ELF-1 (cell line): ENCODE results near the gene USP10.

Experiments
- DNase-seq: peaks from one replicate; pipeline ENCODE4 v3.0.0-alpha.2; 2016; ENCODE audit warnings: low read depth, low spot score

Gene USP10

GRCh38 chr16:84749815-84750214, 50.0 kb downstream of the USP10 start:
- peak; percentile 42 for DNase-seq

- DNase-seq = no peak
These were observed 50.8 kb downstream of the USP10 start for GRCh38 chr16:84750575-84750974.

GRCh38 chr16:84751241-84751640, 51.4 kb downstream of the USP10 start:
- DNase-seq = no peak

GRCh38 chr16:84751947-84752346, 52.1 kb downstream of the USP10 start:
- DNase-seq = no peak

- DNase-seq = no peak
These were observed 52.8 kb downstream of the USP10 start for GRCh38 chr16:84752600-84752999.

GRCh38 chr16:84753412-84754326, 53.9 kb downstream of the USP10 start:
- no peak for DNase-seq

GRCh38 chr16:84754353-84754856, 54.6 kb downstream of the USP10 start:
- peak; percentile 95 for DNase-seq

GRCh38 chr16:84754956-84755672, 55.3 kb downstream of the USP10 start:
- no peak for DNase-seq

- DNase-seq = no peak
These were observed 57.0 kb downstream of the USP10 start for GRCh38 chr16:84756830-84757229.

- no peak for DNase-seq
These were observed 58.8 kb downstream of the USP10 start for GRCh38 chr16:84758627-84759026.

- no peak for DNase-seq
These were observed 59.3 kb downstream of the USP10 start for GRCh38 chr16:84759061-84759460.

- DNase-seq = no peak
These were observed 60.1 kb downstream of the USP10 start for GRCh38 chr16:84759906-84760305.

- DNase-seq = no peak
These were observed 61.9 kb downstream of the USP10 start for GRCh38 chr16:84761448-84762368.

GRCh38 chr16:84763164-84763563, 63.4 kb downstream of the USP10 start:
- no peak for DNase-seq

GRCh38 chr16:84763629-84764028, 63.8 kb downstream of the USP10 start:
- DNase-seq = no peak

GRCh38 chr16:84764970-84765369, 65.2 kb downstream of the USP10 start:
- DNase-seq = no peak

- no peak for DNase-seq
These were observed 66.1 kb downstream of the USP10 start for GRCh38 chr16:84765616-84766580.

- DNase-seq = no peak
These were observed 67.4 kb downstream of the USP10 start for GRCh38 chr16:84766978-84767773.

GRCh38 chr16:84768061-84768807, 68.4 kb downstream of the USP10 start:
- DNase-seq = no peak
